Adrenal gland (tissue), 12 donors: Measurements from ENCODE around the gene ARL8B. TPM values are rescaled to one million over a fixed set of nuclear protein-coding genes. Genes with fewer than 3 reads are reported as not detected.

Source experiments
- DNase-seq, 7 donors: peaks; one replicate each; pipeline ENCODE4 v3.0.0-alpha.2; 2019 to 2020
- H3K27ac ChIP-seq, 5 donors: fragments of 200-600 bp; sonication (generic) in 4 of 5; 1 replicate in 3 of 5; 2 replicates in 2 of 5; pipeline versions ENCODE4 v1.5.1 to v1.8.0; 2016 to 2020; ENCODE audit warnings: mild to moderate bottlenecking in 1 of 5
- H3K27me3 ChIP-seq: fragments of 200-600 bp; 2 replicates; pipeline ENCODE4 v1.8.0; 2021
- H3K36me3 ChIP-seq, 2 donors: fragments of 200-600 bp; replicated peaks in 1 of 2; 1 replicate in 1 of 2; 2 replicates in 1 of 2; pipeline versions ENCODE4 v1.5.1 to v1.8.0; 2018 to 2022
- H3K4me1 ChIP-seq, 2 donors: fragments of 200-600 bp; replicated peaks in 1 of 2; 1 replicate in 1 of 2; 2 replicates in 1 of 2; pipeline versions ENCODE4 v1.5.1 to v1.8.0; 2018 to 2021
- H3K4me3 ChIP-seq, 4 donors: fragments of 200-600 bp; sonication (generic) in 3 of 4; one replicate each; pipeline ENCODE4 v1.5.1; 2016 to 2018
- H3K9me3 ChIP-seq, 3 donors: fragments of 200-600 bp; sonication (generic) in 1 of 3; replicated peaks in 1 of 3; 1 replicate in 2 of 3; 2 replicates in 1 of 3; pipeline versions ENCODE4 v1.5.1 to v1.8.0; 2016 to 2021
- CTCF ChIP-seq, 6 experiments: fragments of 450-650 bp in 4 of 6; fragments of 200-600 bp in 2 of 6; sonication (generic) in 1 of 6; IDR thresholded peaks; 1 replicate in 5 of 6; 2 replicates in 1 of 6; pipeline versions ENCODE4 v1.5.1 to v1.8.0; 2016 to 2021; ENCODE audit warnings: antibody characterized with exemption in 6 of 6, mild to moderate bottlenecking in 2 of 6, moderate library complexity in 1 of 6
- POLR2A ChIP-seq, 2 donors: fragments of 450-650 bp; IDR thresholded peaks; one replicate each; pipeline ENCODE4 v1.6.1; 2017; ENCODE audit warnings: antibody characterized with exemption in 2 of 2, mild to moderate bottlenecking in 2 of 2, moderate library complexity in 1 of 2
- WGBS, 4 donors: extraction: QIAGEN DNeasy Blood & Tissue Kit in 2 of 4; methylation state at CpG; one replicate each; pipeline versions ENCODE4 v1.1.5 to v1.1.7; 2013 to 2017; 5-methylcytosine and 5-hydroxymethylcytosine counted together
- intact Hi-C, 2 donors: fragments of 100-400 bp; cut with DNase I; formaldehyde crosslinking; loops; one replicate each; pipeline versions ENCODE4 v1.14.1 to v1.15.0; 2022 to 2023
- polyA plus RNA-seq, 3 donors: library from polyadenylated mRNA; stranded (reverse); fragments of 200-250 nt in 2 of 3; fragments of 350-450 nt in 1 of 3; fragmentation: Illumina TruSeq in 1 of 3; extraction: RNeasy Lipid Tissue Mini Kit (QIAGEN cat#74804) in 1 of 3; gene quantifications; one replicate each; pipeline ENCODE4 v1.2.3, GENCODE V29; 2013 to 2014
- total RNA-seq, 9 donors: library from RNA; depleted of rRNA in 4 of 9; stranded (reverse); fragments of >200 nt in 4 of 9; fragments of 120-200 nt in 1 of 9; fragmentation: NEBNext Ultra II Directional in 1 of 9; extraction: Animal tissue kit (Norgen Biotek cat#: 25700) in 1 of 9; gene quantifications; one replicate each; pipeline versions ENCODE4 v1.1.0 to v1.2.4, GENCODE V29; 2013 to 2023
- donor health status: healthy with polysubstance abuse.
- donor health status: Bipolar disorder and iron deficiency.
- donor health status: DM: yes; HTN: yes; CAD: no.
- donor health status: DM: no; HTN: no; CAD: no.
- donor health status: DM: no; HTN: no; CAD: no.
- donor health status: DM: yes; HTN: yes; CAD: no.

ARL8B gene
- total and polyA plus RNA-seq, 12 donors, result 27.8 to 131 (median 52.8) TPM

- Histone ChIP-seq H3K4me3 (peak overlapping the region; percentile 19 to 90 (median 82)), H3K9me3 (no peaks in the 10 kb centered on the region), H3K27ac (peak overlapping the region; percentile 71 to 98 (median 96)), H3K4me1 (peaks cover 4 to 52% of the 10 kb centered on the region in 2 donors), H3K36me3 (no peaks in the 10 kb centered on the region), H3K27me3 (no peaks in the 10 kb centered on the region)
- peak in 6 of 7 donors; percentile 38 to 69 (median 53) for DNase-seq
- TF ChIP-seq POLR2A (IDR thresholded peaks at IDR 0.05) (no peak), CTCF (IDR thresholded peaks at IDR 0.05) (no peak)
- intact Hi-C loops, result loop anchor here in 1 of 2 donors (10.0 kb wide), 1 partner anchor 53 kb away; no protein-coding TSS in a partner anchor
- WGBS, 4 donors, result 0 to 1% (median 0%) methylated on average over 2 to 66 of the region's 66 CpGs
Observed at GRCh38 chr3:5187920-5188418, 65.9 kb downstream of the ARL8B start.

GRCh38 chr3:5188419-5189221 lies 66.5 kb downstream of the ARL8B start:
- no peaks in the 10 kb centered on the region for H3K27me3 ChIP-seq
- TF ChIP-seq CTCF (IDR thresholded peaks at IDR 0.05), result no peak
- no peak for TF ChIP-seq POLR2A (IDR thresholded peaks at IDR 0.05)
- H3K9me3 ChIP-seq, result no peaks in the 10 kb centered on the region
- intact Hi-C loops, result loop anchor here in 1 of 2 donors (10.0 kb wide), 1 partner anchor 54 kb away; no protein-coding TSS in a partner anchor
- DNase-seq, result peak in 5 of 7 donors; percentile 25 to 47 (median 27)
- WGBS, 4 donors, result 5 to 8% (median 6%) methylated on average over 14 to 26 of the region's 26 CpGs
- H3K4me1 ChIP-seq, result peaks cover 4 to 52% of the 10 kb centered on the region in 2 donors
- peak overlapping the region; percentile 19 to 90 (median 82) for H3K4me3 ChIP-seq
- no peaks in the 10 kb centered on the region for H3K36me3 ChIP-seq
- peak overlapping the region; percentile 71 to 98 (median 96) for H3K27ac ChIP-seq

GRCh38 chr3:5190147-5190791 lies 68.2 kb downstream of the ARL8B start:
- no peak for DNase-seq
- no peaks in the 10 kb centered on the region for H3K9me3 ChIP-seq
- WGBS, 4 donors, result 78 to 88% (median 82%) methylated on average over 7 of the region's 7 CpGs
- no peaks in the 10 kb centered on the region for H3K36me3 ChIP-seq
- intact Hi-C loops, result no loop called here
- H3K4me3 ChIP-seq, result no peak overlapping the region
- no peaks in the 10 kb centered on the region for H3K27me3 ChIP-seq
- H3K4me1 ChIP-seq, result peaks cover 15 to 66% of the 10 kb centered on the region in 2 donors
- no peak for TF ChIP-seq CTCF (IDR thresholded peaks at IDR 0.05)
- no peak for TF ChIP-seq POLR2A (IDR thresholded peaks at IDR 0.05)
- no peak overlapping the region for H3K27ac ChIP-seq
